ENCODE measurements around the gene HYAL1.
"Not testable (repeated sequence)": the region's sequence is repeated elsewhere in the genome, so short reads cannot be mapped to it uniquely, and the experiment has no call there.

Gene HYAL1

GRCh38 chr3:50316657-50317242 is 13.4 kb upstream of the HYAL1 start:
- DNase-seq, result no peak

- DNase-seq, result no peak
Observed at GRCh38 chr3:50314816-50315215, 11.4 kb upstream of the HYAL1 start.

DNA sequence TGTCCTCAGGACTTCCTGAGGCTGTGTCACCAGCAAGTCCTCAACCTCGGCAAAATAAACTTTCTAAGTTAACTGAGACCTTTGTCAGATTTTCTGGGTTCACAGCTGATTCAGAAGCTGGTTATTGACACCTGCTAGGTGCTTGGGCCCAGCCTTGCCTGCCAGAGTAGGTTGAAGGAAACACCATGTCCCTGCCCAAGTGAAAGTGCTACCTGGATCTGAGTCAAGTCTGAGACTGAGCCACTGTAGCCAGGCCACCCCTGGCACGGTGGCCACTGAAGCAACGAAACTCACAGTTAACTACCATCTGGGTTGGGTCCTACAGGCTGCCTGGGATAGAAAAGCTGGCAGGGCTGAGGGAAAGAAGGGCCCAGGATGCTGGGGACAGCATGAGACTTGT is 11.0 kb upstream of the HYAL1 start:
- no peak for DNase-seq

DNA sequence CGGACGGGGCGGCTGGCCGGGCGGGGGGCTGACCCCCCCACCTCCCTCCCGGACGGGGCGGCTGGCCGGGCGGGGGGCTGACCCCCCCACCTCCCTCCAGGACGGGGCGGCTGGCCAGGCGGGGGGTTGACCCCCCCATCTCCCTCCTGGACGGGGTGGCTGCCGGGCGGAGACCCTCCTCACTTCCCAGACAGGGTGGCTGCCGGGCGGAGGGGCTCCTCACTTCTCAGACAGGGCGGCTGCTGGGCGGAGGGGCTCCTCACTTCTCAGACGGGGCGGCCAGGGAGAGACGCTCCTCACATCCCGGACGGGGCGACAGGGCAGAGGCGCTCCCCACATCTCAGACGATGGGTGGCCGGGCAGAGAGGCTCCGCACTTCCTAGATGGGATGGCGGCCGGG is 8.7 kb upstream of the HYAL1 start:
- not testable (repeated sequence) for DNase-seq

- no peak for DNase-seq
Observed at GRCh38 chr3:50304601-50305000, 1.2 kb upstream of the HYAL1 start.

GRCh38 chr3:50302095-50303012 is 1.0 kb downstream of the HYAL1 start:
- no peak for DNase-seq

GRCh38 chr3:50300681-50301254 is 2.6 kb downstream of the HYAL1 start:
- DNase-seq, result no peak

DNA sequence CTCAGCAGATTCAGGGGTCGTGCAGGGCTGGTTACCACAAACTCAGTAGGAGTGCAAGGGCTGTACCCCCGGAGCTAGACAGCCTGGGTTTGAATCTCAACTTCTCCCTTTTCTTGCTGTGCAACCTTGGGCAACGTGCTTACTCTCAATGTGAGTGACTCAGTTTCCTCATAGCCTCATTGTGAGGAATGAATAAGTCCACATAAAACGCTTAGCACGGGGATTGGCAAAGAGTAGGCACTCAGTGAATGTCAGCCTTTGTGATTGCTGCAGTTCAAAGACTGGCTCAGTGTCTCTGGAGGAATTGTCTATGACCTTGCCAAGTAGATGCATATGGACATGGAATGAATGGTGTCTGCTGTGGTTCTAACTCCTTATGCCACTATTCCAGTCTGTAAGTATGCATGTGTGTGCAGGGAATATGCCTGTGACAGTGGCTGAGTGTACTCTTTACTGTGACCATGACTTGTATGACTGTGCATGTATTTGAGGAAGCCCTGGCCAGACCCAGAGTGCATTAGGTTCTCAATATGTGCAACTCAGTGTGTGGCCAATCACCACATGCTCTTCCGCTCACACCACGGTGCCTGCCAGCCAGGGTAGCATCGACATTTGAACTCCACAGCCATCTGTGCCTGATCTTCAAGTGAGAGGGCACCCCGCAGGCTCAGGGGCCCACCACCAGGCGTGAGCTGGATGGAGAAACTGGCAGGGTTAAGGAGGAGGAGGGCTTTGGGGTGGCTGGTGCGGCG is 3.3 kb downstream of the HYAL1 start:
- DNase-seq, result no peak

DNA sequence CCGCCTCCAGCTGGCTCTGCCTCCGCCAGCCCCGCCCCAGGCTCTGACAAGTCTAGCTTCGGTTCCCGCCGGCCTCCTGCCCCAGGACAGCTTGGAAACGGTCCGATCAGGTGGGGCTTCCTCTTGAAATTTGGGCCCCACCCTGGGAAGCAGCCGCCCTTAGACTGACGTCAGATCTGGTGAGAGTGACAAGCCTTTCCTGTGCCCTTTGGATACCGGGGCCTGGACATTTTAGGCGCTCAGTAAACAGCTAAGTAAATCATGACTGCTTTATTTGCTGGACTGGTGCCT is 3.8 kb downstream of the HYAL1 start:
- DNase-seq, result no peak

- no peak for DNase-seq
Observed at GRCh38 chr3:50298836-50299637, 4.3 kb downstream of the HYAL1 start, which contains the start of the genes HYAL3 and NAA80. TSS of gene HYAL3 (minus strand) at chr3:50299405. CDS start at chr3:50295602, 3,803 bp downstream. TSS of gene NAA80 (minus strand) at chr3:50299405. CDS start at chr3:50297463, 1,942 bp downstream.

DNA sequence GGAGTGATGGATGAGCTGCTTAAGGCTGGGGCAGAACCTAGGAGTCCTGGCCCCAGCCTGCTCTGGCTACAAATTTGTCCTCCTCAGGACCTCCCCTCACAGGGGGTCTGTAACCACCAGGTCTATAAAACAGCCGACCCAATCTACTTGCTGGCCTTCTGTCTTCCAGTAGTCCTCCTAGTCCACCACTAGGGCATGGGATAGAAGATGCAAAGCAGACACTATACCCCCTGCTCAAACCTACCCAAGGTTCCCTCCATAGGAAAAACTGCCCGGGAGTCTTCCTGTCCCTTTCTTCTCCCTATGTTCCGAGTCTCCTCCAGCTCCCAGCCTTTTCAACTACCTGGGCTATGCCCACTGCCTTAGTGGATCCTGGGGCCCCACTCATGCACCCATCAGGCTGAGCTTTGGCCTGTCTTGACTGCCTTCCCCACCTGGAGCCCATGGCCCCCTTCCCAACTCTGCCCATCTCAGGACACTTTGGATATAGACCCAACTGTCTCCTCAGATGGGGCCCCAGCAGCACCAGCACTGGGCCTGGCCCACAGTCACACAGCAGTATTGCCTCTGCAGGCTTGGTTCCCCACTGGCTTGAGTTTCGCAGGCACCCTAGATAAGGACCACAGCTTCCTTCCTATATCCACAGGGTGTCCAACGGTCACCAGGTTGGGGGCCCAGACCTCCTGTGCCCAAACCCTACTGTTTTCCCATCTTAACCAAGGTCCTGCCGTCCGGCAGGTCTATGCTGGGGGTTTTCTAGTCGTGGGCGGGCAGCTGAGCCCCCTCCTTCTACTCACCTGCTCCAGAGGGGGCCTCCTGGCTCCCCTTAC is 5.3 kb downstream of the HYAL1 start:
- no peak for DNase-seq

- DNase-seq, result no peak
Observed at GRCh38 chr3:50297384-50297775, 6.0 kb downstream of the HYAL1 start.

DNA sequence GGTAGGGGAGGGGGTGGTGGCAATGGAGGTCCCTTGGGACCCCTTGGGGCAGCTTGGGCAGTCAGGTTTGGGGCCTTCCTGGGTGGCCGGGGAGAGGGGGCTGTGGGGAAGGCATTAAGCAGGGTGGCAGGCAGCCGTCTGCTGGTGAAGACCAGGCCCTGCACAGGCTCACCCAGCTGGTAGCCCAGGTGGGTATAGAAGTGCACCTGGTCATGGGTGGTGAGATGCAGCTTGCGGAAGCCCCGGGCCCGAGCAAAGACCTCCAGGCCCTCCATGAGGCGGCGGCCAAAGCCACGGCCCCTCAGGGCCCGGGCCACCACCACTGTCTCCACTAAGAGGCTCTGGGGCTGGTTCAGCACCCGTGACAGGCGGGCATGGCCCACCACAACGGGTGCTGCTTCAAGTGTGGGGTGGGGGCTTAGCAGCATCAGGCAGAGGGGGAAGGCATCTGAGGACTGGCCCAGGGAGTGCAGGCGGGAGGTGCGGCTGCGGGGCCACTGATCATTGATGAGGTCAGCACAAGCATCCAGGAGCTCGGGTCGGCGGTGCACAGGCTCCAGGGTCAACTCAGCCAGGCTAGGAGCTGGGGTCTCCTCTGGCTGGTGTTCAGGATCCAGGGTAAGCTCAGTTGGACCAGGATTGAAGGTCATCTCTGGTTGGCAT is 6.5 kb downstream of the HYAL1 start:
- DNase-seq, result no peak

DNA sequence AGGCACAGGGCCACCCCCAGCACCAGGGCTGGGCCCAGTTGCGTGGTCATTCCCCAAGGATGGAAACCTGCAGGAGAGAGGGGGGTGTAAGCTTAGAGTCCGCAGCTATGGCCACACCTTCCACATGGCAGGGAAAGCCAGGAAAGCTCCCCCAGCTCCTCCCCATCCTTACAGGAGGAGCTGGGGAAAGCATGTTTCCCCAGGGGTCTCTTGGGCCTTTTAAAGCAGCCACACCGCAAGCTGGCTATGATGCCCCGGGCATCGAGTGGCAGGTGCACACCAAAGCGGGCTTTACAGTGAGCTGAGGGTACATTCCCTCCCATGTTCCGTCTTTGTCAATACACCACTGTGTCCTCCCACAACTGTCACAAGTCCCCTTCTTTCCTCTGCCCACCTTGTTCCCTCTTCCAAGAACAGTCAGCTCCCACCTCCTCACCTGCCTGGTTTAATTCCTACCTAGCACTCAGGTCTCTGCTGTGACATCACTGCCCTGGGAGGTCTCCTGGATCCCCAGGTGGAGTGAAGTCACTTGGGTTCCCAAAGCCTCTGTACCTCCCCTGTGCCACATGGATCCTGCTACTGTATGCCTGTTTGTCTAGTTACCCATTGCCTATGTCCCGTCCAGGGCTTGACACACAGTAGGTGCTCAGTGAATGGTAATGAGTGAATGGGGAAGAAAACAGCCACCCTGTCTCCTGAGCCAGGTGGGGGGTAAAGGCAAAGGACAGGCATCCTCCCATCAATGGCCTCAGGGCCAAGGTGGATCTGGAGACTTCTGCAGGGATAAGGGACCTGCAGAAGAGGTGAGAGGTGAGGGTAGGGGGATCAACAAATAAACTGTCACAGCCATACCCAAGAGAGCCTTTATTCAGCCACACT is 7.6 kb downstream of the HYAL1 start:
- no peak for DNase-seq

GRCh38 chr3:50294492-50295403 is 8.6 kb downstream of the HYAL1 start:
- DNase-seq, result no peak

DNA sequence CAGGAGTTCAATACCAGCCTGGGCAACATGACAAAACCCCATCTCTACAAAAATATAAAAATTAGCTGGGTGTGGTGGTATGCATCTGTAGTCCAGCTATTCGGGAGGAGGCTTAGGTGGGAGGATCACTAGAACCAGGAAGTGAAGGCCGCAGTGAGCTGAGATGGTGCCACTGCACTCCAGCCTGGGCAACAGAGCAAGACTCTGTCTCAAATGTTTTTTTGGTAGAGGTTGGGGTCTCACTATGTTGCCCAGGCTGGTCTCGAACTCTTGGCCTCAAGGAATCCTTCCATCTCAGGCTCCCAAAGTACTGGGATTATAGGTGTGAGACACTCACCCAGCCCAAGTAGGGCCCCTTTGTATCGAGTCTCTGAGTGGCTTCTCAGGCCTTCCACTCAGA is 9.3 kb downstream of the HYAL1 start:
- no peak for DNase-seq

GRCh38 chr3:50293079-50293801 is 10.1 kb downstream of the HYAL1 start:
- no peak for DNase-seq

All from NCI-H524 treated with DMSO at 0.1 percent for 48 hours (cell line).